Cardiac muscle cell (in vitro differentiated cells and primary cell): ENCODE data around the gene ERF. TPM values are rescaled to one million over a fixed set of nuclear protein-coding genes. Genes with fewer than 3 reads are reported as not detected.

Source experiments
- DNase-seq, 2 donors: peaks; one replicate each; pipeline versions ENCODE4 v3.0.0 to v3.0.0-alpha.2; 2010 to 2017; ENCODE audit warnings: low read depth in 1 of 2, low spot score in 1 of 2
- H3K27ac ChIP-seq: fragments of 200-600 bp; sonication (generic); 2 replicates; pipeline ENCODE4 v1.5.1; 2016
- H3K27me3 ChIP-seq: fragments of 200-600 bp; sonication (generic); 2 replicates; pipeline ENCODE4 v1.6.0; 2016; ENCODE audit warnings: control low read depth
- H3K36me3 ChIP-seq: fragments of 200-600 bp; sonication (generic); 2 replicates; pipeline ENCODE4 v1.5.1; 2016; ENCODE audit warnings: control low read depth
- H3K4me1 ChIP-seq: fragments of 200-600 bp; sonication (generic); 2 replicates; pipeline ENCODE4 v1.8.1; 2017; ENCODE audit warnings: low read depth, mild to moderate bottlenecking, mixed run types
- H3K4me3 ChIP-seq: fragments of 200-600 bp; sonication (generic); 2 replicates; pipeline ENCODE4 v1.5.1; 2016; ENCODE audit warnings: mild to moderate bottlenecking
- H3K9me3 ChIP-seq: fragments of 200-600 bp; sonication (generic); 2 replicates; pipeline ENCODE4 v1.5.1; 2017; ENCODE audit warnings: low read depth, mild to moderate bottlenecking, control low read depth
- polyA plus RNA-seq: library from polyadenylated mRNA; unstranded; fragments of >200 nt; fragmentation: Nextera tagmentation; extraction: Ambion mirVana; gene quantifications from 2 replicates; pipeline ENCODE4 v1.2.1, GENCODE V29; 2016
- total RNA-seq: library from RNA; depleted of rRNA; stranded (reverse); fragments of >200 nt; gene quantifications from 2 replicates; pipeline ENCODE4 v1.2.3, GENCODE V29; 2016
- TF ChIP-seq, protein P1 (sequence below): IDR thresholded peaks from 2 replicates; pipeline ENCODE4 v1.5.1; 2012; ENCODE audit warnings: low read depth, mild to moderate bottlenecking, low read length

The ERF gene
- total and polyA plus RNA-seq, 2 experiments from 2014 or later, result 25.1 to 108 TPM

DNA sequence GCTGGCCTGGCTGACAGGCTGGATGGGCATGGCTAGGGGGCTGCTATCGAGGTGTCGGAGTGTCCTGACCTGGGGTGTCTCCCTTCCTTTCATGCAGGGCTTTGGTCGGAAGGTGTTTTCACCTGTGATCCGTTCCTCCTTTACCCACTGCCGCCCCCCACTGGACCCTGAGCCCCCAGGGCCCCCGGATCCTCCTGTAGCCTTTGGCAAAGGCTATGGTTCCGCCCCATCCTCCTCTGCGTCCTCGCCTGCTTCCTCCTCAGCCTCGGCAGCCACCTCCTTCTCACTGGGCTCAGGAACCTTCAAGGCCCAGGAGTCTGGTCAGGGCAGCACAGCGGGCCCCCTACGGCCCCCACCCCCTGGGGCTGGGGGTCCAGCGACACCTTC is 35.2 kb upstream of the ERF start:
- Histone ChIP-seq H3K9me3 (no peaks in the 10 kb centered on the region), H3K36me3 (peaks cover 42% of the 10 kb centered on the region), H3K27ac (no peak overlapping the region), H3K4me1 (peaks cover 4% of the 10 kb centered on the region), H3K4me3 (no peak overlapping the region), H3K27me3 (no peaks in the 10 kb centered on the region)
- no peak for DNase-seq
- TF ChIP-seq, protein P1, sequence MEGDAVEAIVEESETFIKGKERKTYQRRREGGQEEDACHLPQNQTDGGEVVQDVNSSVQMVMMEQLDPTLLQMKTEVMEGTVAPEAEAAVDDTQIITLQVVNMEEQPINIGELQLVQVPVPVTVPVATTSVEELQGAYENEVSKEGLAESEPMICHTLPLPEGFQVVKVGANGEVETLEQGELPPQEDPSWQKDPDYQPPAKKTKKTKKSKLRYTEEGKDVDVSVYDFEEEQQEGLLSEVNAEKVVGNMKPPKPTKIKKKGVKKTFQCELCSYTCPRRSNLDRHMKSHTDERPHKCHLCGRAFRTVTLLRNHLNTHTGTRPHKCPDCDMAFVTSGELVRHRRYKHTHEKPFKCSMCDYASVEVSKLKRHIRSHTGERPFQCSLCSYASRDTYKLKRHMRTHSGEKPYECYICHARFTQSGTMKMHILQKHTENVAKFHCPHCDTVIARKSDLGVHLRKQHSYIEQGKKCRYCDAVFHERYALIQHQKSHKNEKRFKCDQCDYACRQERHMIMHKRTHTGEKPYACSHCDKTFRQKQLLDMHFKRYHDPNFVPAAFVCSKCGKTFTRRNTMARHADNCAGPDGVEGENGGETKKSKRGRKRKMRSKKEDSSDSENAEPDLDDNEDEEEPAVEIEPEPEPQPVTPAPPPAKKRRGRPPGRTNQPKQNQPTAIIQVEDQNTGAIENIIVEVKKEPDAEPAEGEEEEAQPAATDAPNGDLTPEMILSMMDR, result no peak

DNA sequence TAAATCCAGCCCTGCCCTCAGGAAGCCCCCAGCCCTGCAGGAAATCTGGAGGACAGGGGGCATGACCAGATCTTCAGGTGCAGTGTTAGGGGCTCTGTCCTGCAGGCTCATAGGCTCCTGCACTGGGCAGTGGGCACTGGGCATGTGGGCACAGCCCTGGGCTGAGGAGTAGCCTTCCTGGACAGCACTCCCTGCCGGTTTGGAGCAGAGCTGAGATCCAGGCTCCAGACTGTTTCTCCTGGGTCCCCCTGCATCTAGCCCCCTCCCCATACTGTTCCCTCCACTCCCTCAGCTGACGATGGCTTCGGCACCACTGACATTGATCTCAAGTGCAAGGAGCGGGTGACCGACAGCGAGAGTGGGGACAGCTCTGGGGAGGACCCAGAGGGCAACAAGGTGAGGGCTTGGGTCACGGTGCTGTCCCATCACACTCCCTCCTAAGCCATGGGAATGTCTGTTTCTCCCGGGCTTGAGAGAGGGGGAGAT is 34.7 kb upstream of the ERF start:
- H3K36me3 ChIP-seq, result peaks cover 42% of the 10 kb centered on the region
- H3K4me1 ChIP-seq, result peaks cover 7% of the 10 kb centered on the region
- TF ChIP-seq, protein P1, result no peak
- no peak for DNase-seq
- H3K4me3 ChIP-seq, result no peak overlapping the region
- no peaks in the 10 kb centered on the region for H3K9me3 ChIP-seq
- no peaks in the 10 kb centered on the region for H3K27me3 ChIP-seq
- no peak overlapping the region for H3K27ac ChIP-seq

DNA sequence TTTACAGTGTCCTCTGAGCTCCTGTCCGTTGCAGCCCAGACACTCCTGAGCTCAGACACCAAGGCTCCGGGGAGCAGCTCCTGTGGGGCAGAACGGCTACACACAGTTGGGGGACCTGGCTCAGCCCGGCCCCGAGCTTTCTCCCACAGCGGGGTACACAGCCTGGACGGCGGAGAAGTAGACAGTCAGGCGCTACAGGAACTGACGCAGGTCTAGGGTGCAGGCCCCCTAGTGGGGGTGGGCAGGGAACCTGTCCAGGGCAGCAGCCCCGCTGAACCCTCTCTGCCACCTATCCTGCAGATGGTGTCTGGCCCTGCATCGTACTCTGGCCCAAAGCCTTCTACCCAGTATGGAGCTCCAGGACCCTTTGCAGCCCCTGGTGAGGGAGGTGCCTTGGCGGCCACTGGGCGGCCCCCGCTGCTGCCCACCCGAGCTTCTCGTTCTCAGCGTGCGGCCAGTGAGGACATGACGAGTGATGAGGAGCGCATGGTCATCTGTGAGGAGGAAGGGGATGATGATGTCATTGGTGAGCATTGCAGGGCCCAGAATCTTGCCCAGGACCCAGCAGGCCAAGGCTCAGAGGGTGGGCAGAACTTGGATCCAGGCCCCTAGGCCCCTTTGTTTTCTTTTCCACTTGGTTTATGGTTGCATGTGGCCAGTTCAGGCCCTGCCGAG is 34.1 kb upstream of the ERF start:
- Histone ChIP-seq H3K9me3 (no peaks in the 10 kb centered on the region), H3K4me3 (no peak overlapping the region), H3K4me1 (peaks cover 7% of the 10 kb centered on the region), H3K27me3 (no peaks in the 10 kb centered on the region), H3K27ac (no peak overlapping the region), H3K36me3 (peaks cover 42% of the 10 kb centered on the region)
- TF ChIP-seq, protein P1, result no peak
- DNase-seq, result no peak

DNA sequence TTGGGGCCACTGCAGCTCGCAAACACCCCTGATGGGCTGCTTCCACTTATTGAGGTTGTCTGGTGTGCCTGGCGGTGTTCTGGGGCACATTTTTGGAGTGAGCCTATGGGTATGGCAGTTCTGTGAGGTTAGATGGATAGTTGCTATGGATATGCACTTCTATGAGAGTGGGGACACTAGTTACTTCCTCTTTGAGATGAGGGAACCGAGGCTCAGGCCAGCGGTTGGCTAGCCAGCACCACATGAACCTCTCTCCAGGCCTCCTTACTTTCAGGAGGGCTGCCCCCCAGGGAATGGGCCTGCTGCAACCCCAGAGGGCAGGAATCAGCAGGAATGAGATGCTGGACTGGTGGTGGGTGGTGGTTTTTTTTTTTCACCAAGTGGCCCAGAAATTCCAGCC is 33.5 kb upstream of the ERF start:
- no peak for DNase-seq
- H3K27ac ChIP-seq, result no peak overlapping the region

DNA sequence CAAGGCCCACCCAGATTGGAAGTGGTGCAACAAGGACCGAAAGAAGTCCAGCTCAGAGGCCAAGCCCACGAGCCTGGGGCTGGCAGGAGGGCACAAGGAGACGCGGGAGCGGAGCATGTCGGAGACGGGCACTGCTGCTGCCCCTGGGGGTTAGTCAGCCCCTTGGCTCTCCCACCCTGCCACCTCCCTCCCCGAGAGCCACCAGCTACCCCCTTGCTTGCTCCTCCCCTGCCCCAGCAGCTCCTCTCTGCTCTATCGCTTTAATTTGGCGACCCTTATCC is 32.8 kb upstream of the ERF start:
- H3K36me3 ChIP-seq, result peaks cover 38% of the 10 kb centered on the region
- no peak overlapping the region for H3K4me3 ChIP-seq
- H3K27ac ChIP-seq, result no peak overlapping the region
- DNase-seq, result no peak
- H3K27me3 ChIP-seq, result no peaks in the 10 kb centered on the region
- no peaks in the 10 kb centered on the region for H3K9me3 ChIP-seq
- peaks cover 13% of the 10 kb centered on the region for H3K4me1 ChIP-seq
- TF ChIP-seq, protein P1, result no peak

More for the DNA sequence above, 33.5 kb upstream of the ERF start:
- TF ChIP-seq, protein P1, result no peak
- Histone ChIP-seq H3K36me3 (peaks cover 42% of the 10 kb centered on the region), H3K4me1 (peaks cover 7% of the 10 kb centered on the region), H3K27me3 (no peaks in the 10 kb centered on the region), H3K9me3 (no peaks in the 10 kb centered on the region), H3K4me3 (no peak overlapping the region)
